ENCODE results near the gene SPDEF.

The SPDEF gene

GRCh38 chr6:34514593-34515472 is 41.3 kb downstream of the SPDEF start:
- no peak for DNase-seq (ENCODE audit: low read depth)

GRCh38 chr6:34514112-34514511 is 42.0 kb downstream of the SPDEF start:
- no peak for DNase-seq (ENCODE audit: low read depth)

- no peak for DNase-seq (ENCODE audit: low read depth)
Measured at GRCh38 chr6:34513646-34514045, 42.5 kb downstream of the SPDEF start.

- DNase-seq (ENCODE audit: low read depth), result no peak
Measured at GRCh38 chr6:34512738-34513115, 43.4 kb downstream of the SPDEF start.

- DNase-seq (ENCODE audit: low read depth), result no peak
Measured at GRCh38 chr6:34511915-34512737, 44.0 kb downstream of the SPDEF start.

- no peak for DNase-seq (ENCODE audit: low read depth)
Measured at GRCh38 chr6:34511214-34511914, 44.8 kb downstream of the SPDEF start.

GRCh38 chr6:34510299-34510698 is 45.8 kb downstream of the SPDEF start:
- no peak for DNase-seq (ENCODE audit: low read depth)

GRCh38 chr6:34509782-34510181 is 46.3 kb downstream of the SPDEF start:
- DNase-seq (ENCODE audit: low read depth), result no peak

- DNase-seq (ENCODE audit: low read depth), result no peak
Measured at GRCh38 chr6:34508425-34508824, 47.7 kb downstream of the SPDEF start.

GRCh38 chr6:34506718-34507117 is 49.4 kb downstream of the SPDEF start:
- DNase-seq (ENCODE audit: low read depth), result no peak

- DNase-seq (ENCODE audit: low read depth), result no peak
Measured at GRCh38 chr6:34497411-34497810, 58.7 kb downstream of the SPDEF start.

- DNase-seq (ENCODE audit: low read depth), result no peak
Measured at GRCh38 chr6:34496103-34496685, 59.9 kb downstream of the SPDEF start.

- no peak for DNase-seq (ENCODE audit: low read depth)
Measured at GRCh38 chr6:34494973-34495372, 61.2 kb downstream of the SPDEF start.

GRCh38 chr6:34493344-34493743 is 62.8 kb downstream of the SPDEF start:
- DNase-seq (ENCODE audit: low read depth), result no peak

- no peak for DNase-seq (ENCODE audit: low read depth)
Measured at GRCh38 chr6:34491091-34491430, 65.1 kb downstream of the SPDEF start.

- no peak for DNase-seq (ENCODE audit: low read depth)
Measured at GRCh38 chr6:34490390-34491090, 65.6 kb downstream of the SPDEF start.

- no peak for DNase-seq (ENCODE audit: low read depth)
Measured at GRCh38 chr6:34489207-34489805, 66.8 kb downstream of the SPDEF start.

All from T-helper 22 cell (primary cell).